Activated CD8-positive, alpha-beta memory T cell treated with anti-CD3 and anti-CD28 coated beads, Interleukin-2, amount 50 U/mL, for 1 hour (primary cell): ENCODE measurements around the gene CCND2.

Experiments
- DNase-seq: peaks from one replicate; pipeline ENCODE4 v3.0.0-alpha.2; 2020; ENCODE audit errors: extremely low read depth

Gene CCND2

DNA sequence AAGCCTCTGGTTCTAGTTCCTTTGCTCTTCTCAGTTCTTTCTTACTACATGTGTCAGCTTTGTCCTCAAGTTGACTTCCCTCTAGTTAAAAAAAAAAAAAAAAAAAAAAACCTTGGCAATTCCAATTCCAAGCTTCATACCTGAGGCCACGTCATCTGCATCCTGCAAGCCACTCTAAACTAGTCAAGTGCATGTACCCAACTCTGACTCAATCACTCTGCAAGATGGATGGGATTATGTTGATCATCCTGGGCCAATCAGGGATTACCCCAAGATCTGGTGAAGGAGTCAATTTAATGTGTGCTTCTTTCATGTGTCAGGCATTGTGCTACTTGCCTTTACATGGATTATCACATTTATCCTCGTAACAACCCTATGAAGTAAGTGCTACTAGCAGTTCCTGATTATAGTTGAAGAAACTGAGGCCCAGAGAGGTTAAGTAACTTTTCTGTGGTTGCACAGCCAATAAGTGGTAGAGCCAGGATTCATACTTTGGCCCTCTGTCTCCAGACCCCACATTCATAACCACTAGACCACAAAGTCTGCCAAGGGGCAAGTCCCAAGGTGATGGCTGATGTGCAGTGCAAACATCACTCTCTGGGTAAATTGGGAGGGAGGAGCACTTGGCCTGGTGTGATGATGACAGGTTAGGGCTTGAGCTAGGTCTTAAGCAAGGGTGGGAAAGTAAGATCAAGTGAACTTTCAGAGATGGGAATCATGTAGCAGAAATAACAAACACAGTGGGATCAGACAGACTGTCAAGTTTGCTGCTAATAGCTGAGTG, 17.3 kb upstream of the CCND2 start:
- no peak for DNase-seq

DNA sequence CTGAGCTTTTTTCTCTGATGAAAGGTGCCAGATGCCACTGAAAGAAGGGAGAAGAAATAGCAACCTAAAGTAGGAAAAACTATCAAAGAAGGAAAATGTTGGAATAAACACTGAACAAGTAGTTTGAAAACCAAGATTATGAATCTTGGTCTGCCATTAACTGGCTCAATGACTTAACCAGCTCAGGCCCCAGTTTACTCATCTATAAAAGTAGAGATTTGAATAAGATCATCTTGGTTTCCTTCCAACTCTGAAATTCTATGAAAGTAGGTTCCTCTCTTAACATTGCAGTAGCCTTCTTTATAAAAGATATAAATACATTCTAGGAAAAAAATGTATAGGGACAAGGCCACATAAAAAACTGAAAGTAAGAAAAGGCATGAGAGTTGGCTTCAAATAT, 16.1 kb upstream of the CCND2 start:
- no peak for DNase-seq

GRCh38 chr12:4259099-4259498, 14.5 kb upstream of the CCND2 start:
- DNase-seq = no peak

- DNase-seq = no peak
These were observed 11.9 kb upstream of the CCND2 start for GRCh38 chr12:4261655-4262054.

- DNase-seq = no peak
These were observed 8.3 kb upstream of the CCND2 start for GRCh38 chr12:4265280-4265679.

- no peak for DNase-seq
These were observed 6.6 kb upstream of the CCND2 start for GRCh38 chr12:4266990-4267389.

DNA sequence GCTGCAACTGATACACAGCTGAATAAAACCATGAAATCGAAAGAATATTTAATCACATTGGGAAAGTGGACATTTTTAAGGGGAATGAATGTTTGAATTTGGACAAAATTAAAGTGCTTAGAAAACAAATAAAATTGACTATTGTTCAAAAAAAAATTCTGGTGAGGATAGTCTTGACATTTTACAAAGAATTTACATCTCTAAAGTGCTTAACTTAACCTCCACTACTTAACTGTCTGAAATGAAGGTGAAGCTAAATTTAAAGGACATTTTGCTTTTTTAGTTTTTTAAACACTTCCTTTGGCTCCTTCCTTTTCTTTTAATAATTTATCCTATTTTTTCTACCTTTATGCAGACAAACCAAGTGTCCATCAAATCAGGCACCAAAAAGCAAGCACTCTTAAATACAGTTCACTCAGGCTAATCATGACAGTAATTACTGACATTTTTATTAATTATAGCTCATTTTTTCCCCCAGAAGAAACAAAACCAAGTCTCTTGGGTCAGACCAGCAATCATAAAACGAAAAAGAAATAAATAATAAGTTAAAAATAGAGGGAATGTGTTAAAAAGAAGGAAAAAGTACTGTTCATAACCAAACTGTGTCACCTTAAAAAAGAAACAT, 5.7 kb upstream of the CCND2 start:
- DNase-seq = no peak

DNA sequence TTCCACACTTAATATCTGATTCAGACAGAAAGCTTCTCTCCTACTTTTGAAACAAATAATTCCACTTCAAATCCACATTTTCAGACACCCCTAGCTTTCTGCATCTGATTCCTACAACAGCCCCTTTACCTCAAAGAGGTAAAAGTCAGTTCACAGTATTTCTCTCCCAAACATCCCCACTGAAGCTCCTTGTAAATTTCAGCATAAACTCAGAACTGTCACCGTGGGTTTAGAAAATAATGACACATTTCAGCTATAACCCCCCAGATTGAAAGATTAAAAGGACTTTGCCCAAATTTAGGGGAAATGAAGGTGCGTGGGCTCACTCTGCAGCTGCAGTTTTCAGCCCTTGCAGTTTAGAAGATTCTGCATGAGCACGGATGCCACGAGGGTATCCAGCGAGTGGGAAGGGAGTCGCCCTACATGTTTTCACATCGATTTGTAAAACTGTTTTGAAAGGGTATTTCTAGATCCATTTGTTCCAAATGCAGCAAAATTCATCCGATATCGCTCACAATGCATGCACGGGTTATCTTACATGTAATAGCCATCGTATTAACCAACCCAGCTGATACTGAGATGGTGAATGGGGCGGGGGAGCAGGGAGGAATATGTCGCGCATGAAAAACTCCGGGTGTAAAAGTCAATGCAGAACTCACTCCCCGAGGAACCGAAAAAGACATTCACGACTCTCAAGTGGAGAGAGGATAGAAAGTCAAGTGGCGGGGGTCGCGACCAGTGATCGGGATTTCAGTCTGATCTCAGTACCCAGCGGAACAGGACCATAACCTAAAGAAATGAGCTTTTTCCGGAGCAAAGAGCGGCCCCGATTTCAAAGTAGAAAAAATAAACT, 5.0 kb upstream of the CCND2 start:
- DNase-seq = no peak

GRCh38 chr12:4269279-4269991, 4.1 kb upstream of the CCND2 start:
- DNase-seq = peak; percentile 83

DNA sequence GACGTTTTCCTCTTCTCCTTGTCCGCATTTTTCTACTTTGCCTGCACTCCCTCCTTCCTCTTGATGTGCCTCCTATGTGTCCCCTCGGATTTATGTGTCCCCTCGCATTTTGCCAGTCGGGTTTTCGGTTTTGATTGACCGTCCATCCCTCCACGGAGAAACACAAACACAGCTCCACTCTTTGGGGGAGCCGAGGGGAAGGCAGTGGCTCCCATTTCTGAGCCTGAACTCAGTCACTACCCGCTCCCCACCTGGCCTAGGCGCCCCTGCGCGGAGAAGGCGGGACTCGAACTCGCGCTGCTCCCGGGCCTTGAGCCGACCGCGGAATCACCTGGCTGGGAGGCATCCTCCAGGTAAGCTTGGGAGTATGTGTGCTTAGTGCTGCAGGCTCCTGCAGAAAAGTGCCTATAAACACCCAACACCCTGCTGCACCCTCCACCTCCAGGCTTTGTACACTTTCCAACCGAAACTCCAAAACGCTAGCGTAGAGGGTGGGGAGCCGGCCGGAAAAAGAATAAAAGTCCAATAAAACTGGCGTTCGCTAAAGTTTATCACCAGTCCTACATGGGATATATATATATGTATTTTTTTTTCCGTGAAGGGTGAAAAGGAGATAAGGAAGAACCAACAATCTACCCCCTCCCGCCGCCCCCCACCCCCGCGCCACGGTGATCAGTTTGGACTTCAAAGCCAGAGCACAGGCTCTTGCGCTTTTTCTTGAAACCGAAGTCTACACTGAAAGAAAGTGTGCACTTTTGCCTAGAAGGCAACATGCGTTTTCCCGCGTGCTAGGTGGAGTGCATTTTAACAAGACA, 3.3 kb upstream of the CCND2 start:
- DNase-seq = no peak

DNA sequence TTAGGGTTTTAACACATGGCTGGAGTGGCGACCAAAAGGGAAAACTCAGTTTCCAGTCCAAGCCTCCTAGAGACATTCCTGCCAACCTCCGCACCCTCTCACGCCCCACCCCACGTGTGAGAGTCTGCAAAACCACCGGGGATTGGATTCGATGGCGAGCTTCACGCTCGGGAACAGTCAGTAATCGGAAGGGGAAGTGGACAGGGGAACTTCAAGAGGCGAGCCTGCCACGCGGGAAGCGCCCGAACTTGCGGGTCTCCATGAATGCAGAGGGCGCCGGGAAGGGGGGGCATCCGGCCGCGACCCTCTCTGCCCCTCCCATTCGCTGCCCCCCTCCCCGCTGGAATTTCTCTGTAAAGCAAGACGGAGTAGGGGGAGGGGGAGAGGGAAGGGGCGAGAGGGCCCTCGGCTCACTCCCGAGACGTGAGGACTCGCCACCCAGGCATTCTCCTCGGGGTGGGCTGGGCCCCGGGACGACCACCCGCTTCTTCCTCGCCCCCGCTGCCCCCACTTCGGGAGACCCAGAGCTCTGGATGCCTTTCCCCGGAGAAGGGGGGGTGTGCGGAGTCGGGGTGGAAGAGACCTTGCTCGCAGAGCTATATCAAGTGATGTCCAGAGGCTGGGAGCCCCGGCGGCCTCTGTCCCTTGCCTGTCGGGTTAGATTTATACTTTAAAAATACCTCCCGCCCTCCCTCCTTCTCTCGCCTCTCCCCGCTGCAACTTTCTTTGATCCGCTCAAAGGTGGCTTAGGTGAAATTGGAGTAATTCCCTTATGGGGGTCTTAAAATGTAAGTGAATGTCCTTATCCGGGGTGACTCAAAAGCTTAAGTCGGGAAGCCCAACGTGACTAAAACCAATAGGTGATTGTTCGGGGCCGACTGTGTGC, 2.5 kb upstream of the CCND2 start:
- DNase-seq = no peak

DNA sequence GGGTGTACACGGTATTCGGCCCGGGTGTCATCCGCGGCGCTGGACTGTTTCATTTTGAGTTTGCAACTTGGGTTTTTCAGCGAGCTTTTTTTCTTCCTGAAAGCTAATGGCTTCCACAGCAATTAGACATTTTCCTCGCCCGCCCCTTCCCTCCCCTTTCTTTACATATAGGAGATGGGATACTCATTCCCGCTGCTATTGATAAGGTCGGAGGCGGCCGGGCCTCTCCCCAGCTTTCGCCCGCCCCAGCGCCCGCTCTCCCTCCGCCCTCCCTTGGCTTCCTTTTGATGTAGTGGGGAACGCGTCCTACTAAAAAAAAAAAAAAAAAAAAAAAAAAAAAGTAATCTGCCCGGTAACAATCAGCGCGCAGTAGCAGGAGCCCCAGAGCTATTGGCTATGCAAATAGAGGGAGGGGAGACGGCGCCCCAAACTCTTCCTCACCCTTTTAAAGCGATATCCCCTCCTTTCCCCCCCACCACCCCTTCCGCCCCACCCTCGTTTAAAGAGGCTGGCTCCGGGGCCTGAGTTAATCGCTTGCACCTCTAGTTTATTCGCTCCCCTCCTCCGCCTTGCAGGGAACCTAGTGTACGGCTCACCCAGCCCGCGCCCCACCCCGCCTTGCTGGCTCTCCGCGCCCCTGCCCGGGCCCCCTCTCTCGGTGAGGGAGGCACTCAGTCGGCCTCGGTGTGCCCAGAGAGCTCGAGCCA, 1.7 kb upstream of the CCND2 start:
- peak; percentile 74 for DNase-seq

GRCh38 chr12:4272424-4273272, 914 bp upstream of the CCND2 start:
- no peak for DNase-seq

- no peak for DNase-seq
These were observed 300 bp upstream of the CCND2 start for GRCh38 chr12:4273273-4273651.

DNA sequence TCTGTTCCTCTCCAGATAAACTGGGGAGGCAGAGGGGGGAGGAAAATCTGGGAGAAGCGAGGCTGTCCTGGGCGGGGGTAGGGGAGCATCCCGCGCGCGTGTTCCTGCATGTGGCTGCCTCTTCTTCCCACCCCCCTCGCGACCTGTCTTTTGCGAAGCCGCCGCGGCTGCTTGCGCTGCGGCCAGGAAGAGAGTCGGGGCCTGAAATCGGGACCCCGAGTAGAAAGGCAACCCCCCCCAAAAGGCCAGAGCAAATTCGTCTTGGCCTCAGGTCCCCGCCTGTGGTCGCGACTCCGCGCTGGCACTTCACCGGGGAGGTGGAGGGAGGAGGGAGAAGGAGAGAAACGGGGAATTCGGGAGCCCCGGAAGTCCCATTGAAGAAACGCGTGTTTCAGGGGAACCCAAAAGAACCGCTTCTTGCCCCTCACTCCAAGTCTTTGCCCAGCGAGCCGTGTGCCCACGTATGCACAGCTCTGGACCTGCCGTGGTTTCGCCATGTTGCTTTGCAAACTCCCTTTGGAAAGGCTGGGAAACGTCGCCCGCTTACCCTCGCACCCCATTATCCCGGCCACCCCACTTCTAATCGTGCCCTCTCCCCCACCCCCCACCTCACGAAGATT, 944 bp downstream of the CCND2 start:
- DNase-seq = no peak

DNA sequence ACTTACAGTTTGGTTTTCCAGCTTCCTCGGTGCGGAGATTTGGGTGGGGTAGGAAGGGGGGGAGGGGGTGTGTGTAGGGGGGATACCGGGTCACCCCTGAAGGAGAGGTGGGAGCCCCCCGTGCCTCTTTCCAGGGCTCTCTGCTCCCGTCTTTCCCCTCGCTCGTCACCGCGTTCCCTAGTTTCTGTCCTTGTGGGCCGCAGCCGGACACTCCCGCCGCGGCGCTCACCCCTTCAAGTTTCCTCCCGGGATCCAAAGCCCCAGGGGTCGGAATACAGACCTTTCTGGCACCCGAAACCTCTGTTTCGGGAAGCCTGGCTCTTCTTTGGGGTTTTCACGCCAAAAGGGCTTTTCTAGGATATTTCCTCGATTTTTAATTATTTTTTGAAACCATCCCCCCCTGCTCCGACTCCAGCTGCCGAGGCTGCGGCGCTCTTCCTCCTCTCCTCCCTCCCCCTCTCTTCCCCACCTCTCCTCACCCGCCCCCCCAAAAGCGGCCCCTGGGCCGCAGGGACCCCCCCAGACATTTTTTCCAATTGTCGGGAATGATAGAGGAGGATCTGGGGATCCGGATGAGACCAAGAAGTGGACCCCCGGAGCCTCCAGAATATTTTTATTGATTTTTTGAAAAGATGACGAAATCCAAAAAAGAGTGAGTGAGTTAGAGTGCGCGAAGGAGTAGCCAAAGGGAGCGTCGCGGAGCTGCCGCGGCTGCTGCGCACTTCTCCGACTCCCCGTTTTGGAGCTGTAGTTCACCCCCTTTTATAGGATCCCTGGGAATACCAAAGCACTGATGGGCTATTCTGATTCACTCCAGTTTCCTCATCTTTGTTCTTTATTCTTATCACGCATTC, 1.7 kb downstream of the CCND2 start:
- DNase-seq = no peak

- no peak for DNase-seq
These were observed 2.3 kb downstream of the CCND2 start for GRCh38 chr12:4275870-4276301.
